Upper lobe of left lung (tissue), 4 donors: ENCODE data around the gene VWA8.

Experiments used
- CTCF ChIP-seq, 6 experiments: fragments of 450-650 bp in 4 of 6; fragments of 200-600 bp in 2 of 6; sonication (generic) in 2 of 6; IDR thresholded peaks; one replicate each; pipeline ENCODE4 v1.5.1; 2016 to 2019; ENCODE audit warnings: antibody characterized with exemption in 6 of 6
- EP300 ChIP-seq, 4 donors: sonication (generic); formaldehyde crosslinking; IDR thresholded peaks; one replicate each; pipeline ENCODE4 v1.5.1; 2017; ENCODE audit warnings: antibody characterized with exemption in 4 of 4, control low read depth in 2 of 4
- POLR2A ChIP-seq, 4 donors: fragments of 450-650 bp; IDR thresholded peaks; one replicate each; pipeline ENCODE4 v1.5.1; 2016 to 2017; ENCODE audit warnings: antibody characterized with exemption in 4 of 4, mild to moderate bottlenecking in 2 of 4
- POLR2AphosphoS5 ChIP-seq, 2 donors: sonication (generic); formaldehyde crosslinking; IDR thresholded peaks; one replicate each; pipeline ENCODE4 v1.5.1; 2017; ENCODE audit warnings: antibody characterized with exemption in 2 of 2

DNA sequence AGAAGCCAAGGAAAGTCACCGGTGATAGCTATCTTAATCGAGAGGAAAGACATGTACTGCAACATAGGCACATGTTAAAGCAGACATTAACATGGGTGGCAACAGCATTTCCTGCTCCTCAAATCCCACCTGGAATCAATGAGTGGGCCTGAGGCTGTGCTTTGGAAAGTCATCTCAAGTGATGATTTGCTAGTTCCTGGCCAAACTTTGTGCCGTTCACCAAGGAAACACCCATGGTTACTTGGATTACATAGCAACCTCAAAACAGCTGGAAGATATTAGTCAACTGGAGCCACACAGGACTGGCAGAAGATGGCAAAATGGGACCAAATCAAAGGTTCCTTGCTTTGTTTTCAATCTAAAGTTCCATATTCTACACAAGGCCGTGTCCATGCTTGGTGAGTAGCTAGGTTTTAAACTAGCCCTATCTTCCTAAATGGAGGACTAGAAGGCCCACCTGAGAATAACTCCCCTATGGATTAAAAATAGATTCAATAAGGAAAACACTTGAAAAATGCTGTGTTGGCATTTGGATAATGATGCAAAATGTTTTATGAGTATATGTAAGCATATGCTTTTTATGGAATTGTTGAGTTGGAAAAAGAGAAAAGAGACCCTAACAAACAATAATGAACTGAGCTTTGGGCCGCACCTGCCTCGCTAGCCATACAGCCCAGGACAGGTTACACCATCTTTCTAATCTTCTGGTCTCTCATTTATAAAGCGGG lies 359.0 kb downstream of the VWA8 start:
- no peak for TF ChIP-seq POLR2AphosphoS5 (IDR thresholded peaks at IDR 0.05)
- no peak for TF ChIP-seq EP300 (IDR thresholded peaks at IDR 0.05)
- TF ChIP-seq POLR2A (IDR thresholded peaks at IDR 0.05): no peak
- no peak for TF ChIP-seq CTCF (IDR thresholded peaks at IDR 0.05)
